ENCODE measurements around the gene NDUFB11. TPM values are rescaled to one million over a fixed set of nuclear protein-coding genes. Genes with fewer than 3 reads are reported as not detected.

Gene NDUFB11
- total and polyA plus RNA-seq, 2 donors (not counting 1 experiment from before 2014, with no cell fraction given), result 56.8 to 59.7 TPM

GRCh38 chrX:47158131-47158530, 13.6 kb upstream of the NDUFB11 start:
- Histone ChIP-seq H3K27me3 (replicated peaks in 1 of 4; ENCODE audit: control extremely low read depth in 1 of 4, control insufficient read depth in 3 of 4, insufficient read depth in 4 of 4, low read length in 3 of 4) (no peaks in the 10 kb centered on the region), H3K9ac (ENCODE audit: low read length) (no peak overlapping the region), H3K27ac (ENCODE audit: low read length in 2 of 2) (no peak overlapping the region), H3K4me2 (replicated peaks; ENCODE audit: low read depth, low read length, poor library complexity, severe bottlenecking) (no peak overlapping the region), H3K9me3 (ENCODE audit: control extremely low read depth in 1 of 3, control insufficient read depth in 2 of 3, insufficient read depth in 1 of 3, low read length in 2 of 3) (no peaks in the 10 kb centered on the region), H4K20me1 (ENCODE audit: control insufficient read depth, insufficient read depth, low read length, poor library complexity, severe bottlenecking) (peaks cover 11% of the 10 kb centered on the region), H3K4me3 (ENCODE audit: control extremely low read depth in 1 of 5, extremely low read depth in 1 of 5, insufficient read depth in 1 of 5, low read depth in 2 of 5, low read length in 4 of 5) (no peak overlapping the region), H3K79me2 (ENCODE audit: control insufficient read depth, insufficient read depth, low read length) (peaks cover 75% of the 10 kb centered on the region), H2AFZ (ENCODE audit: insufficient read depth, low read depth, low read length, poor library complexity, severe bottlenecking) (no peak overlapping the region), H3K4me1 (ENCODE audit: control insufficient read depth in 2 of 2, insufficient read depth in 2 of 2, low read length in 2 of 2) (no peaks in the 10 kb centered on the region), H3K36me3 (replicated peaks in 1 of 2; ENCODE audit: control extremely low read depth in 1 of 2, control insufficient read depth in 1 of 2, extremely low read depth in 1 of 2, insufficient read depth in 2 of 2, low read length in 1 of 2) (peaks cover 0 to 24% of the 10 kb centered on the region in 2 experiments)
- no peak for DNase-seq
- H3K4me3 Mint-ChIP-seq, result no peak overlapping the region
- no peak for ATAC-seq (ENCODE audit: low read depth)
- no peak overlapping the region for H3K27ac Mint-ChIP-seq
- no peaks in the 10 kb centered on the region for H3K27me3 Mint-ChIP-seq
- TF ChIP-seq EZH2 (IDR thresholded peaks at IDR 0.05; ENCODE audit: borderline replicate concordance, insufficient read depth, low read depth, low read length, poor library complexity, severe bottlenecking) (no peak), CTCF (IDR thresholded peaks at IDR 0.05) (no peak)
- WGBS (ENCODE audit: insufficient coverage), result 100% methylated on average over 6 of the region's 16 CpGs
- ChIA-PET CTCF (interaction anchor here (0.6 kb wide), 1 partner anchor 245 kb away, joined by 3 read pairs; no protein-coding TSS in a partner anchor), POLR2A (no interaction called here)
- no peaks in the 10 kb centered on the region for H3K9me3 Mint-ChIP-seq (ENCODE audit: insufficient read depth)
- H3K4me1 Mint-ChIP-seq, result peaks cover 9% of the 10 kb centered on the region
- intact Hi-C loops (cut with micrococcal nuclease), result no loop called here

- H3K27ac Mint-ChIP-seq, result no peak overlapping the region
- Histone ChIP-seq H4K20me1 (ENCODE audit: control insufficient read depth, insufficient read depth, low read length, poor library complexity, severe bottlenecking) (peaks cover 11% of the 10 kb centered on the region), H3K4me3 (ENCODE audit: control extremely low read depth in 1 of 5, extremely low read depth in 1 of 5, insufficient read depth in 1 of 5, low read depth in 2 of 5, low read length in 4 of 5) (no peak overlapping the region), H3K36me3 (replicated peaks in 1 of 2; ENCODE audit: control extremely low read depth in 1 of 2, control insufficient read depth in 1 of 2, extremely low read depth in 1 of 2, insufficient read depth in 2 of 2, low read length in 1 of 2) (peaks cover 0 to 24% of the 10 kb centered on the region in 2 experiments), H3K79me2 (ENCODE audit: control insufficient read depth, insufficient read depth, low read length) (peaks cover 64% of the 10 kb centered on the region), H3K9ac (ENCODE audit: low read length) (no peak overlapping the region), H2AFZ (ENCODE audit: insufficient read depth, low read depth, low read length, poor library complexity, severe bottlenecking) (no peak overlapping the region), H3K4me2 (replicated peaks; ENCODE audit: low read depth, low read length, poor library complexity, severe bottlenecking) (no peak overlapping the region), H3K4me1 (ENCODE audit: control insufficient read depth in 2 of 2, insufficient read depth in 2 of 2, low read length in 2 of 2) (no peaks in the 10 kb centered on the region), H3K27ac (ENCODE audit: low read length in 2 of 2) (no peak overlapping the region), H3K9me3 (ENCODE audit: control extremely low read depth in 1 of 3, control insufficient read depth in 2 of 3, insufficient read depth in 1 of 3, low read length in 2 of 3) (no peaks in the 10 kb centered on the region), H3K27me3 (replicated peaks in 1 of 4; ENCODE audit: control extremely low read depth in 1 of 4, control insufficient read depth in 3 of 4, insufficient read depth in 4 of 4, low read length in 3 of 4) (no peaks in the 10 kb centered on the region)
- H3K27me3 Mint-ChIP-seq, result no peaks in the 10 kb centered on the region
- TF ChIP-seq EZH2 (IDR thresholded peaks at IDR 0.05; ENCODE audit: borderline replicate concordance, insufficient read depth, low read depth, low read length, poor library complexity, severe bottlenecking) (no peak), CTCF (IDR thresholded peaks at IDR 0.05) (no peak)
- POLR2A ChIA-PET, result no interaction called here
- no peaks in the 10 kb centered on the region for H3K9me3 Mint-ChIP-seq (ENCODE audit: insufficient read depth)
- intact Hi-C loops (cut with micrococcal nuclease), result no loop called here
- WGBS (ENCODE audit: insufficient coverage), result 95% methylated on average over 19 of the region's 26 CpGs
- ATAC-seq (ENCODE audit: low read depth), result no peak
- no peak overlapping the region for H3K4me3 Mint-ChIP-seq
- CTCF ChIA-PET, result no interaction called here
- H3K4me1 Mint-ChIP-seq, result peaks cover 9% of the 10 kb centered on the region
- DNase-seq, result no peak
These were observed 12.4 kb upstream of the NDUFB11 start for GRCh38 chrX:47156611-47157520.

Measured in B cell (primary cell).